ENCODE results near the gene USP46.

Gene USP46

GRCh38 chr4:52568351-52568750 lies 90.8 kb downstream of the USP46 start:
- DNase-seq: no peak

GRCh38 chr4:52566136-52567031 lies 92.7 kb downstream of the USP46 start:
- DNase-seq: no peak

- no peak for DNase-seq
Measured at GRCh38 chr4:52560844-52561280, 98.2 kb downstream of the USP46 start.

GRCh38 chr4:52555356-52555716 lies 103.8 kb downstream of the USP46 start:
- no peak for DNase-seq

GRCh38 chr4:52554612-52555355 lies 104.3 kb downstream of the USP46 start:
- DNase-seq: no peak

- no peak for DNase-seq
Measured at GRCh38 chr4:52552778-52553177, 106.3 kb downstream of the USP46 start.

- no peak for DNase-seq
Measured at GRCh38 chr4:52551487-52551886, 107.6 kb downstream of the USP46 start.

- no peak for DNase-seq
Measured at GRCh38 chr4:52550186-52550585, 108.9 kb downstream of the USP46 start.

GRCh38 chr4:52548818-52549570 lies 110.1 kb downstream of the USP46 start:
- no peak for DNase-seq

- DNase-seq: no peak
Measured at GRCh38 chr4:52546449-52546848, 112.7 kb downstream of the USP46 start.

GRCh38 chr4:52545099-52546069 lies 113.7 kb downstream of the USP46 start:
- peak; percentile 56 for DNase-seq
